ENCODE results near the gene NKIRAS1.

Gene NKIRAS1

GRCh38 chr3:23945913-23946687 lies 29.3 kb upstream of the NKIRAS1 start (continued):
- TF ChIP-seq ZNF792 (tag by site-specific recombination; IDR thresholded peaks at IDR 0.05) = peak; percentile 93
- peak; percentile 63 for TF ChIP-seq ZNF335 (tag by site-specific recombination; conservative IDR thresholded peaks at IDR 0.05)
- TF ChIP-seq, protein P1, sequence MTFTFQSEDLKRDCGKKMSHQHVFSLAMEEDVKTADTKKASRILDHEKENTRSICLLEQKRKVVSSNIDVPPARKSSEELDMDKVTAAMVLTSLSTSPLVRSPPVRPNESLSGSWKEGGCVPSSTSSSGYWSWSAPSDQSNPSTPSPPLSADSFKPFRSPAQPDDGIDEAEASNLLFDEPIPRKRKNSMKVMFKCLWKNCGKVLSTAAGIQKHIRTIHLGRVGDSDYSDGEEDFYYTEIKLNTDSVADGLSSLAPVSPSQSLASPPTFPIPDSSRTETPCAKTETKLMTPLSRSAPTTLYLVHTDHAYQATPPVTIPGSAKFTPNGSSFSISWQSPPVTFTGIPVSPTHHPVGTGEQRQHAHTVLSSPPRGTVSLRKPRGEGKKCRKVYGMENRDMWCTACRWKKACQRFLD (tag by site-specific recombination; IDR thresholded peaks at IDR 0.05) = no peak
- TF ChIP-seq ZNF341 (tag by site-specific recombination; IDR thresholded peaks at IDR 0.05; ENCODE audit: low read depth) = peak; percentile 62
- TF ChIP-seq ZNF214 (tag by site-specific recombination; IDR thresholded peaks at IDR 0.05; ENCODE audit: borderline replicate concordance) = no peak
- TF ChIP-seq ZNF24 (tag by site-specific recombination; IDR thresholded peaks at IDR 0.05) = no peak; the same call in 1 of the 2 replicates
- TF ChIP-seq ZNF501 (tag by site-specific recombination; IDR thresholded peaks at IDR 0.05) = peak; percentile 82; the same call in 1 of the 2 replicates
- TF ChIP-seq ZNF571 (tag by site-specific recombination; IDR thresholded peaks at IDR 0.05) = no peak
- 0 out of 2 replicates have a peak, but pooled peaks have one; percentile 18 for TF ChIP-seq ZBTB7A (tag by site-specific recombination; IDR thresholded peaks at IDR 0.05; ENCODE audit: low read depth)
- TF ChIP-seq ZNF280D (tag by site-specific recombination; IDR thresholded peaks at IDR 0.05) = no peak
- no peak for TF ChIP-seq HOXA7 (CRISPR knock-in tag; IDR thresholded peaks at IDR 0.05; ENCODE audit: borderline replicate concordance)
- no peak for TF ChIP-seq ZNF26 (tag by site-specific recombination; IDR thresholded peaks at IDR 0.05)
- no peak for TF ChIP-seq ZNF707 (tag by site-specific recombination; IDR thresholded peaks at IDR 0.05)
- TF ChIP-seq, protein P2, sequence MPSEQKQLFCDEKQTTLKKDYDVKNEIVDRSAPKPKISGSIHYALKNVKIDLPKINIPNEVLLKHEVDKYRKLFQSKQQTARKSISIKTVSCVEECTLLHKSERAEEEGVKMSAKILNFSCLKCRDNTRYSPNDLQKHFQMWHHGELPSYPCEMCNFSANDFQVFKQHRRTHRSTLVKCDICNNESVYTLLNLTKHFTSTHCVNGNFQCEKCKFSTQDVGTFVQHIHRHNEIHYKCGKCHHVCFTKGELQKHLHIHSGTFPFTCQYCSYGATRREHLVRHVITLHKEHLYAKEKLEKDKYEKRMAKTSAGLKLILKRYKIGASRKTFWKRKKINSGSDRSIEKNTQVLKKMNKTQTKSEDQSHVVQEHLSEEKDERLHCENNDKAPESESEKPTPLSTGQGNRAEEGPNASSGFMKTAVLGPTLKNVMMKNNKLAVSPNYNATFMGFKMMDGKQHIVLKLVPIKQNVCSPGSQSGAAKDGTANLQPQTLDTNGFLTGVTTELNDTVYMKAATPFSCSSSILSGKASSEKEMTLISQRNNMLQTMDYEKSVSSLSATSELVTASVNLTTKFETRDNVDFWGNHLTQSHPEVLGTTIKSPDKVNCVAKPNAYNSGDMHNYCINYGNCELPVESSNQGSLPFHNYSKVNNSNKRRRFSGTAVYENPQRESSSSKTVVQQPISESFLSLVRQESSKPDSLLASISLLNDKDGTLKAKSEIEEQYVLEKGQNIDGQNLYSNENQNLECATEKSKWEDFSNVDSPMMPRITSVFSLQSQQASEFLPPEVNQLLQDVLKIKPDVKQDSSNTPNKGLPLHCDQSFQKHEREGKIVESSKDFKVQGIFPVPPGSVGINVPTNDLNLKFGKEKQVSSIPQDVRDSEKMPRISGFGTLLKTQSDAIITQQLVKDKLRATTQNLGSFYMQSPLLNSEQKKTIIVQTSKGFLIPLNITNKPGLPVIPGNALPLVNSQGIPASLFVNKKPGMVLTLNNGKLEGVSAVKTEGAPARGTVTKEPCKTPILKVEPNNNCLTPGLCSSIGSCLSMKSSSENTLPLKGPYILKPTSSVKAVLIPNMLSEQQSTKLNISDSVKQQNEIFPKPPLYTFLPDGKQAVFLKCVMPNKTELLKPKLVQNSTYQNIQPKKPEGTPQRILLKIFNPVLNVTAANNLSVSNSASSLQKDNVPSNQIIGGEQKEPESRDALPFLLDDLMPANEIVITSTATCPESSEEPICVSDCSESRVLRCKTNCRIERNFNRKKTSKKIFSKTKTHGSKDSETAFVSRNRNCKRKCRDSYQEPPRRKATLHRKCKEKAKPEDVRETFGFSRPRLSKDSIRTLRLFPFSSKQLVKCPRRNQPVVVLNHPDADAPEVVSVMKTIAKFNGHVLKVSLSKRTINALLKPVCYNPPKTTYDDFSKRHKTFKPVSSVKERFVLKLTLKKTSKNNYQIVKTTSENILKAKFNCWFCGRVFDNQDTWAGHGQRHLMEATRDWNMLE (tag by site-specific recombination; conservative IDR thresholded peaks at IDR 0.05; ENCODE audit: low read depth) = no peak
- TF ChIP-seq GLIS1 (tag by site-specific recombination; IDR thresholded peaks at IDR 0.05) = peak; percentile 80
- no peak for TF ChIP-seq MYNN (tag by site-specific recombination; IDR thresholded peaks at IDR 0.05; ENCODE audit: borderline replicate concordance)
- TF ChIP-seq ZNF473 (tag by site-specific recombination; IDR thresholded peaks at IDR 0.05) = no peak
- TF ChIP-seq ZNF416 (tag by site-specific recombination; IDR thresholded peaks at IDR 0.05) = no peak
- no peak for TF ChIP-seq ZNF701 (tag by site-specific recombination; IDR thresholded peaks at IDR 0.05)
- TF ChIP-seq, protein P3, sequence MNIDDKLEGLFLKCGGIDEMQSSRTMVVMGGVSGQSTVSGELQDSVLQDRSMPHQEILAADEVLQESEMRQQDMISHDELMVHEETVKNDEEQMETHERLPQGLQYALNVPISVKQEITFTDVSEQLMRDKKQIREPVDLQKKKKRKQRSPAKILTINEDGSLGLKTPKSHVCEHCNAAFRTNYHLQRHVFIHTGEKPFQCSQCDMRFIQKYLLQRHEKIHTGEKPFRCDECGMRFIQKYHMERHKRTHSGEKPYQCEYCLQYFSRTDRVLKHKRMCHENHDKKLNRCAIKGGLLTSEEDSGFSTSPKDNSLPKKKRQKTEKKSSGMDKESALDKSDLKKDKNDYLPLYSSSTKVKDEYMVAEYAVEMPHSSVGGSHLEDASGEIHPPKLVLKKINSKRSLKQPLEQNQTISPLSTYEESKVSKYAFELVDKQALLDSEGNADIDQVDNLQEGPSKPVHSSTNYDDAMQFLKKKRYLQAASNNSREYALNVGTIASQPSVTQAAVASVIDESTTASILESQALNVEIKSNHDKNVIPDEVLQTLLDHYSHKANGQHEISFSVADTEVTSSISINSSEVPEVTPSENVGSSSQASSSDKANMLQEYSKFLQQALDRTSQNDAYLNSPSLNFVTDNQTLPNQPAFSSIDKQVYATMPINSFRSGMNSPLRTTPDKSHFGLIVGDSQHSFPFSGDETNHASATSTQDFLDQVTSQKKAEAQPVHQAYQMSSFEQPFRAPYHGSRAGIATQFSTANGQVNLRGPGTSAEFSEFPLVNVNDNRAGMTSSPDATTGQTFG (tag by site-specific recombination; IDR thresholded peaks at IDR 0.05; ENCODE audit: borderline replicate concordance) = no peak
- no peak for TF ChIP-seq ZNF560 (tag by site-specific recombination; IDR thresholded peaks at IDR 0.05; ENCODE audit: borderline replicate concordance)
- TF ChIP-seq ZSCAN30 (tag by site-specific recombination; IDR thresholded peaks at IDR 0.05) = peak; percentile 55; the same call in 1 of the 2 replicates
- peak; percentile 95 for TF ChIP-seq ZFHX2 (tag by site-specific recombination; conservative IDR thresholded peaks at IDR 0.05)
- TF ChIP-seq, protein P4, sequence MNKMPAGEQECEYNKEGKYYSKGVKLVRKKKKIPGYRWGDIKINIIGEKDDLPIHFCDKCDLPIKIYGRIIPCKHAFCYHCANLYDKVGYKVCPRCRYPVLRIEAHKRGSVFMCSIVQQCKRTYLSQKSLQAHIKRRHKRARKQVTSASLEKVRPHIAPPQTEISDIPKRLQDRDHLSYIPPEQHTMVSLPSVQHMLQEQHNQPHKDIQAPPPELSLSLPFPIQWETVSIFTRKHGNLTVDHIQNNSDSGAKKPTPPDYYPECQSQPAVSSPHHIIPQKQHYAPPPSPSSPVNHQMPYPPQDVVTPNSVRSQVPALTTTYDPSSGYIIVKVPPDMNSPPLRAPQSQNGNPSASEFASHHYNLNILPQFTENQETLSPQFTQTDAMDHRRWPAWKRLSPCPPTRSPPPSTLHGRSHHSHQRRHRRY (tag by site-specific recombination; IDR thresholded peaks at IDR 0.05) = no peak
